SK-N-MC (cell line): Measurements from ENCODE around the gene ASB15.

Source experiments
- EZH2 ChIP-seq: fragments of 200-600 bp; sonication (generic); IDR thresholded peaks from one replicate; pipeline ENCODE4 v1.6.1; 2017; ENCODE audit warnings: antibody characterized with exemption
- FOXP2 ChIP-seq: optimal IDR thresholded peaks from 2 replicates; pipeline ENCODE3; 2011; ENCODE audit warnings: mild to moderate bottlenecking, moderate library complexity; ENCODE audit not compliant: insufficient read depth; ENCODE audit errors: extremely low read length, control extremely low read depth
- POLR2AphosphoS5 ChIP-seq: IDR thresholded peaks from 2 replicates; pipeline ENCODE4 v1.6.1; 2012; ENCODE audit warnings: mild to moderate bottlenecking, low read depth, low read length, borderline replicate concordance

- TF ChIP-seq EZH2 (no peak), POLR2AphosphoS5 (no peak), FOXP2 (no peak)
Measured at GRCh38 chr7:123660514-123661354, 59.1 kb downstream of the ASB15 start.
